Neuronal stem cell (in vitro differentiated cells): ENCODE results near the gene MTCH1.

Experiments used
- DNase-seq: peaks from one replicate; pipeline ENCODE4 v3.0.0-alpha.2; 2013; ENCODE audit warnings: low spot score
- H2AFZ ChIP-seq: one replicate; pipeline ENCODE4 v1.6.1; 2013; ENCODE audit warnings: mild to moderate bottlenecking, low read length, inconsistent platforms
- H2AK5ac ChIP-seq: 2 replicates; pipeline ENCODE4 v1.6.1; 2013; ENCODE audit warnings: low read depth, mild to moderate bottlenecking, inconsistent platforms, low read length, moderate library complexity, mixed read lengths
- H2BK120ac ChIP-seq: 2 replicates; pipeline ENCODE4 v1.6.1; 2013; ENCODE audit warnings: low read depth, mild to moderate bottlenecking, inconsistent platforms, low read length, moderate library complexity, mixed read lengths
- H2BK12ac ChIP-seq: one replicate; pipeline ENCODE4 v1.6.1; 2013; ENCODE audit warnings: low read length, inconsistent platforms
- H2BK15ac ChIP-seq: 2 replicates; pipeline ENCODE4 v1.6.1; 2013; ENCODE audit warnings: mild to moderate bottlenecking, low read length, inconsistent platforms, mixed read lengths
- H2BK5ac ChIP-seq: one replicate; pipeline ENCODE4 v1.6.1; 2013; ENCODE audit warnings: inconsistent platforms, mild to moderate bottlenecking, low read length, moderate library complexity
- H3K14ac ChIP-seq: one replicate; pipeline ENCODE4 v1.6.1; 2013; ENCODE audit warnings: low read length, inconsistent platforms
- H3K18ac ChIP-seq: 2 replicates; pipeline ENCODE4 v1.6.1; 2013; ENCODE audit warnings: low read length, inconsistent platforms
- H3K23ac ChIP-seq: 2 replicates; pipeline ENCODE4 v1.6.1; 2013; ENCODE audit warnings: low read depth, mild to moderate bottlenecking, mixed read lengths, low read length, inconsistent platforms; ENCODE audit not compliant: poor library complexity
- H3K27ac ChIP-seq: replicated peaks from 3 replicates; pipeline ENCODE4 v1.5.1; 2013; ENCODE audit warnings: low read length, inconsistent platforms
- H3K27me3 ChIP-seq, 3 experiments: 2 replicates each; pipeline ENCODE4 v1.6.1; 2013; ENCODE audit warnings: low read length in 3 of 3, mild to moderate bottlenecking in 2 of 3, inconsistent platforms in 1 of 3, low read depth in 1 of 3, mixed read lengths in 1 of 3, moderate library complexity in 1 of 3; ENCODE audit not compliant: control insufficient read depth in 3 of 3, insufficient read depth in 3 of 3
- H3K36me3 ChIP-seq, 2 donors: replicated peaks in 1 of 2; 2 replicates each; pipeline ENCODE4 v1.6.1; 2013; ENCODE audit warnings: low read length in 2 of 2; ENCODE audit not compliant: control insufficient read depth in 2 of 2, insufficient read depth in 2 of 2
- H3K4ac ChIP-seq: 2 replicates; pipeline ENCODE4 v1.6.1; 2013; ENCODE audit warnings: inconsistent platforms, mild to moderate bottlenecking, low read length, moderate library complexity
- H3K4me1 ChIP-seq, 2 donors: 1 replicate in 1 of 2; 2 replicates in 1 of 2; pipeline ENCODE4 v1.6.1; 2013; ENCODE audit warnings: low read length in 2 of 2, low read depth in 1 of 2; ENCODE audit not compliant: control insufficient read depth in 2 of 2, insufficient read depth in 1 of 2
- H3K4me2 ChIP-seq: one replicate; pipeline ENCODE4 v1.6.1; 2013; ENCODE audit warnings: mild to moderate bottlenecking, low read length, inconsistent platforms; ENCODE audit not compliant: insufficient read depth, poor library complexity, severe bottlenecking
- H3K4me3 ChIP-seq, 2 donors: 2 replicates each; pipeline ENCODE4 v1.5.1; 2013; ENCODE audit warnings: low read length in 2 of 2, mild to moderate bottlenecking in 2 of 2, inconsistent platforms in 1 of 2, moderate library complexity in 1 of 2
- H3K79me1 ChIP-seq: one replicate; pipeline ENCODE4 v1.6.1; 2013; ENCODE audit warnings: low read depth, mild to moderate bottlenecking, inconsistent platforms, low read length, moderate library complexity
- H3K9ac ChIP-seq: one replicate; pipeline ENCODE4 v1.6.1; 2013; ENCODE audit warnings: mild to moderate bottlenecking, low read depth, low read length, inconsistent platforms; ENCODE audit not compliant: poor library complexity
- H3K9me3 ChIP-seq, 2 donors: replicated peaks in 1 of 2; 2 replicates each; pipeline versions ENCODE3 to v1.6.1; 2013; ENCODE audit warnings: low read length in 2 of 2, mild to moderate bottlenecking in 2 of 2, inconsistent platforms in 1 of 2, low read depth in 1 of 2, mixed read lengths in 1 of 2, moderate library complexity in 1 of 2; ENCODE audit not compliant: control insufficient read depth in 2 of 2, insufficient read depth in 1 of 2
- H4K8ac ChIP-seq: one replicate; pipeline ENCODE4 v1.6.1; 2013; ENCODE audit warnings: low read depth, mild to moderate bottlenecking, inconsistent platforms, low read length, moderate library complexity
- H4K91ac ChIP-seq: one replicate; pipeline ENCODE4 v1.6.1; 2013; ENCODE audit warnings: low read length, low read depth, mild to moderate bottlenecking, inconsistent platforms; ENCODE audit not compliant: poor library complexity
- WGBS, 2 donors: extraction: QIAGEN DNeasy Blood & Tissue Kit; methylation state at CpG; one replicate each; pipeline ENCODE4 v1.1.7; 2013; ENCODE audit warnings: missing lambda C conversion rate in 2 of 2, mixed read lengths in 1 of 2; ENCODE audit not compliant: insufficient read length in 2 of 2, insufficient replicate concordance in 1 of 2; ENCODE audit errors: extremely low coverage in 2 of 2; 5-methylcytosine and 5-hydroxymethylcytosine counted together

Gene MTCH1

GRCh38 chr6:36920546-36920945 lies 65.5 kb downstream of the MTCH1 start:
- Histone ChIP-seq H2BK15ac (no peak overlapping the region), H3K27me3 (no peaks in the 10 kb centered on the region), H3K9ac (no peak overlapping the region), H3K79me1 (no peaks in the 10 kb centered on the region), H3K4me3 (no peak overlapping the region), H3K14ac (no peak overlapping the region), H3K23ac (no peak overlapping the region), H4K8ac (no peak overlapping the region), H4K91ac (no peak overlapping the region), H3K4me2 (no peak overlapping the region), H3K18ac (no peak overlapping the region), H3K4ac (no peak overlapping the region), H2AK5ac (no peak overlapping the region), H2AFZ (no peak overlapping the region), H3K36me3 (peaks cover 4 to 26% of the 10 kb centered on the region in 2 donors), H2BK120ac (no peak overlapping the region), H2BK5ac (no peak overlapping the region), H3K4me1 (peaks cover 0 to 2% of the 10 kb centered on the region in 2 donors), H3K27ac (no peak overlapping the region), H3K9me3 (no peaks in the 10 kb centered on the region), H2BK12ac (no peak overlapping the region)
- no peak for DNase-seq
- WGBS, 2 donors: no CpG with 5 or more reads among the region's 5 CpGs

GRCh38 chr6:36920049-36920448 lies 65.9 kb downstream of the MTCH1 start:
- no peaks in the 10 kb centered on the region for H3K9me3 ChIP-seq
- H3K4me2 ChIP-seq: no peak overlapping the region
- H3K4ac ChIP-seq: no peak overlapping the region
- no peak overlapping the region for H3K27ac ChIP-seq
- H2BK15ac ChIP-seq: no peak overlapping the region
- H2AK5ac ChIP-seq: no peak overlapping the region
- no peak overlapping the region for H3K4me3 ChIP-seq
- peaks cover 4 to 28% of the 10 kb centered on the region in 2 donors for H3K36me3 ChIP-seq
- no peak overlapping the region for H2BK120ac ChIP-seq
- peaks cover 0 to 2% of the 10 kb centered on the region in 2 donors for H3K4me1 ChIP-seq
- no peak overlapping the region for H2BK12ac ChIP-seq
- no peak overlapping the region for H3K14ac ChIP-seq
- H3K27me3 ChIP-seq: no peaks in the 10 kb centered on the region
- H3K9ac ChIP-seq: no peak overlapping the region
- DNase-seq: no peak
- WGBS, 2 donors: no CpG with 5 or more reads among the region's 4 CpGs
- no peak overlapping the region for H4K91ac ChIP-seq
- no peak overlapping the region for H3K23ac ChIP-seq
- H2BK5ac ChIP-seq: no peak overlapping the region
- no peak overlapping the region for H4K8ac ChIP-seq
- H3K79me1 ChIP-seq: no peaks in the 10 kb centered on the region
- H2AFZ ChIP-seq: no peak overlapping the region
- H3K18ac ChIP-seq: no peak overlapping the region
